Measurements from ENCODE around the gene UCN3. TPM values are rescaled to one million over a fixed set of nuclear protein-coding genes. Genes with fewer than 3 reads are reported as not detected.

Gene UCN3
- total RNA-seq, 4 donors from 2014 or later, result not detected

GRCh38 chr10:5412277-5412941, 47.6 kb downstream of the UCN3 start, which contains the start of gene NET1:
NET1 (plus strand) TSS chr10:5412557; CDS start chr10:5412693, 136 bp downstream.
- TF ChIP-seq CTCF (IDR thresholded peaks at IDR 0.05; ENCODE audit: low read depth), result no peak

- no peak for TF ChIP-seq CTCF (IDR thresholded peaks at IDR 0.05; ENCODE audit: low read depth)
These were observed 48.5 kb downstream of the UCN3 start for GRCh38 chr10:5413012-5413938.

- no peak for TF ChIP-seq CTCF (IDR thresholded peaks at IDR 0.05; ENCODE audit: low read depth)
These were observed 52.2 kb downstream of the UCN3 start for GRCh38 chr10:5416981-5417380.

GRCh38 chr10:5418584-5418983, 53.8 kb downstream of the UCN3 start:
- no peak for TF ChIP-seq CTCF (IDR thresholded peaks at IDR 0.05; ENCODE audit: low read depth)

GRCh38 chr10:5419466-5420094, 54.8 kb downstream of the UCN3 start:
- TF ChIP-seq CTCF (IDR thresholded peaks at IDR 0.05; ENCODE audit: low read depth), result no peak

- TF ChIP-seq CTCF (IDR thresholded peaks at IDR 0.05; ENCODE audit: low read depth), result no peak
These were observed 59.0 kb downstream of the UCN3 start for GRCh38 chr10:5423771-5424170.

Other genes starting within 250 kb of the UCN3 start
- 1 to 10 TPM in 3 of 4 donors, not detected in 1; 1.5 to 3.6 (median 1.5) TPM for gene AKR1C8, start 179.8 kb upstream of the UCN3 start, total RNA-seq
- not detected for gene AKR1C4, start 168.1 kb upstream of the UCN3 start, total RNA-seq
- under 1 TPM in 1 of 4 donors, not detected in 3; 0.57 TPM for gene TUBAL3, start 39.9 kb downstream of the UCN3 start, total RNA-seq
- gene NET1, start 47.6 kb downstream of the UCN3 start, total RNA-seq, result 100 to 1,000 TPM in 1 of 4 donors, 10 to 100 TPM in 3; 48.3 to 214 (median 82.9) TPM
- not detected for gene CALML5, start 134.6 kb downstream of the UCN3 start, total RNA-seq
- not detected for gene CALML3, start 160.0 kb downstream of the UCN3 start, total RNA-seq

All from subcutaneous adipose tissue (tissue), 4 donors.